Panc1 (cell line): Measurements from ENCODE around the gene TRAPPC8. TPM values are rescaled to one million over a fixed set of nuclear protein-coding genes. Genes with fewer than 3 reads are reported as not detected.
A peak's percentile ranks its signal among the peaks of the same experiment; 100 is the strongest.

Experiments used
- ATAC-seq: fragments of 200-7000 bp; cut with Tn5 transposase; 2 replicates; pipeline ENCODE4 v1.9.1; 2020; ENCODE audit warnings: mild to moderate bottlenecking, moderate library complexity
- BruUV-seq: library from RNA; stranded (reverse); fragments of 400-500 nt; replicated peaks from 2 replicates; lab custom pipeline; 2021; lab: Mats Ljungman, UMichigan
- CTCF ChIA-PET: fragments of 300-600 bp; sonication (Branson Sonifier 250); formaldehyde crosslinking; loops from one replicate; lab custom pipeline; 2022; ENCODE audit warnings: antibody characterized with exemption; lab: Charles Lee
- POLR2A ChIA-PET: fragments of 300-600 bp; sonication (Branson Sonifier 250); formaldehyde crosslinking; loops from one replicate; lab custom pipeline; 2022; ENCODE audit warnings: antibody characterized with exemption; lab: Charles Lee
- DNase-seq: peaks from one replicate; pipeline ENCODE4 v3.0.0-alpha.2; 2010; ENCODE audit warnings: low read depth, low spot score
- H3K27ac ChIP-seq: 2 replicates; pipeline ENCODE4 v1.5.1; 2011; ENCODE audit warnings: mild to moderate bottlenecking, low read length, inconsistent platforms
- H3K27me3 ChIP-seq: fragments of 200-500 bp; sonication (Bioruptor generic); 2 replicates; pipeline ENCODE4 v1.6.0; 2014; ENCODE audit warnings: low read length, inconsistent platforms; ENCODE audit not compliant: control insufficient read depth, insufficient read depth
- H3K36me3 ChIP-seq: fragments of 200-500 bp; sonication (Bioruptor generic); 2 replicates; pipeline ENCODE4 v1.5.1; 2014; ENCODE audit warnings: inconsistent platforms, mild to moderate bottlenecking, low read length, moderate library complexity; ENCODE audit not compliant: control insufficient read depth, insufficient read depth
- H3K4me1 ChIP-seq: 2 replicates; pipeline ENCODE4 v1.5.1; 2011; ENCODE audit warnings: inconsistent platforms, mild to moderate bottlenecking, low read length, moderate library complexity; ENCODE audit not compliant: control insufficient read depth, insufficient read depth
- H3K4me3 ChIP-seq, 2 experiments: 2 replicates each; pipeline ENCODE4 v1.5.1; 2011 to 2012; ENCODE audit warnings: low read depth in 2 of 2, low read length in 2 of 2, mild to moderate bottlenecking in 2 of 2, inconsistent platforms in 1 of 2, moderate library complexity in 1 of 2
- H3K9me3 ChIP-seq: fragments of 200-500 bp; sonication (Bioruptor generic); 2 replicates; pipeline ENCODE4 v1.5.1; 2014; ENCODE audit warnings: low read depth, mild to moderate bottlenecking, inconsistent platforms, low read length, moderate library complexity; ENCODE audit not compliant: control insufficient read depth, insufficient read depth
- CTCF ChIP-seq: fragments of 450-650 bp; IDR thresholded peaks from 2 replicates; pipeline ENCODE4 v1.5.1; 2017; ENCODE audit warnings: mild to moderate bottlenecking
- POLR2AphosphoS5 ChIP-seq: IDR thresholded peaks from 2 replicates; pipeline ENCODE4 v1.6.1; 2012; ENCODE audit warnings: mild to moderate bottlenecking, low read depth, low read length, moderate library complexity
- REST ChIP-seq, 2 experiments: IDR thresholded peaks; 2 replicates each; pipeline ENCODE4 v1.6.1; 2011 to 2012; ENCODE audit warnings: low read depth in 2 of 2, control low read depth in 1 of 2, low read length in 1 of 2, mild to moderate bottlenecking in 1 of 2, moderate library complexity in 1 of 2; ENCODE audit not compliant: insufficient read depth in 1 of 2
- SIN3A ChIP-seq: IDR thresholded peaks from 2 replicates; pipeline ENCODE4 v1.6.1; 2012; ENCODE audit warnings: low read depth, mild to moderate bottlenecking, low read length, moderate library complexity, borderline replicate concordance; ENCODE audit not compliant: insufficient read depth
- TCF7L2 ChIP-seq: IDR thresholded peaks from 2 replicates; pipeline ENCODE4 v1.6.1; 2011; ENCODE audit warnings: mild to moderate bottlenecking, low read depth, low read length, inconsistent platforms
- in situ Hi-C: cut with HindIII; loops from 2 replicates; pipeline ENCODE4 v1.10.0; 2016; ENCODE audit warnings: low sequenced_read_pairs, low pct_unique_long_range_greater_than_20kb
- intact Hi-C: fragments of 100-400 bp; cut with micrococcal nuclease; formaldehyde crosslinking; loops from one replicate; pipeline ENCODE4 v1.10.0; 2022; ENCODE audit not compliant: unreplicated experiment
- total RNA-seq: library from RNA; stranded (reverse); gene quantifications from one replicate; pipeline ENCODE4 v1.2.1, GENCODE V29; 2021; ENCODE audit not compliant: unreplicated experiment

The TRAPPC8 gene
- total RNA-seq, 1 experiment from 2014 or later = 35.3 TPM

GRCh38 chr18:31946305-31947046 is 3.5 kb upstream of the TRAPPC8 start:
- ChIA-PET CTCF (no interaction called here), POLR2A (no interaction called here)
- DNase-seq = no peak
- Histone ChIP-seq H3K9me3 (no peaks in the 10 kb centered on the region), H3K36me3 (peaks cover 3% of the 10 kb centered on the region; the same call in 1 of the 2 replicates), H3K4me3 (no peak overlapping the region), H3K4me1 (peaks cover 6% of the 10 kb centered on the region; the same call in 1 of the 2 replicates), H3K27me3 (no peaks in the 10 kb centered on the region), H3K27ac (no peak overlapping the region)
- intact Hi-C loops (no loop called here), in situ Hi-C loops (no loop called here)
- no peak for TF ChIP-seq SIN3A
- no peak for TF ChIP-seq REST (IDR thresholded peaks at IDR 0.05; ENCODE audit: insufficient read depth in 1 of 2, low read depth in 2 of 2, low read length in 1 of 2)
- no peak for TF ChIP-seq POLR2AphosphoS5
- TF ChIP-seq TCF7L2 = no peak
- TF ChIP-seq CTCF = no peak
- BruUV-seq = no TSS peak
- ATAC-seq = no peak

- Histone ChIP-seq H3K27me3 (no peaks in the 10 kb centered on the region), H3K9me3 (no peaks in the 10 kb centered on the region), H3K27ac (peak overlapping the region; percentile 72; the same call in 1 of the 2 replicates), H3K4me3 (peak overlapping the region; percentile 68 to 89), H3K36me3 (peaks cover 3% of the 10 kb centered on the region; the same call in 1 of the 2 replicates), H3K4me1 (peaks cover 6% of the 10 kb centered on the region; the same call in 1 of the 2 replicates)
- POLR2A ChIA-PET = no interaction called here
- in situ Hi-C loops (no loop called here), intact Hi-C loops (no loop called here)
- CTCF ChIA-PET = no interaction called here
- no peak for ATAC-seq
- no peak for TF ChIP-seq CTCF
- no peak for TF ChIP-seq SIN3A
- no peak for TF ChIP-seq TCF7L2
- no peak for TF ChIP-seq POLR2AphosphoS5
- BruUV-seq = no TSS peak
- no peak for DNase-seq
These were observed 1.2 kb upstream of the TRAPPC8 start for GRCh38 chr18:31943878-31944816.
